ENCODE measurements around the gene OTOGL. TPM values are rescaled to one million over a fixed set of nuclear protein-coding genes. Genes with fewer than 3 reads are reported as not detected.

Gene OTOGL
- total RNA-seq, 1 experiment from 2014 or later = 0.44 TPM

DNA sequence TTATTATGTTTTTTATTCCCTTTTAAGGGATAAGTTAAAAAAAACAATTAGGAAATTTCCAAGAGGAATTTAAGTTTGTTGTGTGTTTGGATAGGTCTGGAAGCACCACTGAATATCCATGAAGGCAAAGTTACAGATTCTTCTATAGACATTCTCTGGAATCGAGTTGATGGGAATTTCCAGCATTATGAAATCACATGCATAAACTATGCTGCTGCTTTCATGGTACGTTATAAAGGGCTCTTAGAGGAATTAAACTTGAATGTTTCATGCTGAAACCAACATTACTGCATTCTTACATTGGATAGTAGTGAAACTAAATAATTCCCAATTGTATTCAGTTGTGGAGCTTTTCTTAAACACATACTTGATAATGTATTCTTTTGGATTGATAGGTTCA is 323.2 kb downstream of the OTOGL start:
- intact Hi-C loops (cut with micrococcal nuclease) = no loop called here
- Histone ChIP-seq H3K9me2 (replicated peaks; ENCODE audit: low read length) (no peaks in the 10 kb centered on the region), H3K79me2 (ENCODE audit: low read length) (no peaks in the 10 kb centered on the region), H3K27ac (ENCODE audit: low read length) (no peak overlapping the region), H3F3A (ENCODE audit: low read length, unreplicated experiment) (no peaks in the 10 kb centered on the region), H3K4me3 (ENCODE audit: low read length) (no peak overlapping the region), H2AFZ (ENCODE audit: low read length) (no peak overlapping the region), H3K4me2 (ENCODE audit: low read length) (no peak overlapping the region), H3K27me3 (ENCODE audit: low read length) (peaks cover 17% of the 10 kb centered on the region), H3K9ac (ENCODE audit: low read length) (no peak overlapping the region), H3K36me3 (ENCODE audit: low read depth, low read length) (no peaks in the 10 kb centered on the region), H3K4me1 (ENCODE audit: insufficient read depth, low read length) (no peaks in the 10 kb centered on the region), H4K20me1 (ENCODE audit: low read length) (no peaks in the 10 kb centered on the region), H3K9me3 (ENCODE audit: low read length) (no peaks in the 10 kb centered on the region)
- TF ChIP-seq, protein P1, sequence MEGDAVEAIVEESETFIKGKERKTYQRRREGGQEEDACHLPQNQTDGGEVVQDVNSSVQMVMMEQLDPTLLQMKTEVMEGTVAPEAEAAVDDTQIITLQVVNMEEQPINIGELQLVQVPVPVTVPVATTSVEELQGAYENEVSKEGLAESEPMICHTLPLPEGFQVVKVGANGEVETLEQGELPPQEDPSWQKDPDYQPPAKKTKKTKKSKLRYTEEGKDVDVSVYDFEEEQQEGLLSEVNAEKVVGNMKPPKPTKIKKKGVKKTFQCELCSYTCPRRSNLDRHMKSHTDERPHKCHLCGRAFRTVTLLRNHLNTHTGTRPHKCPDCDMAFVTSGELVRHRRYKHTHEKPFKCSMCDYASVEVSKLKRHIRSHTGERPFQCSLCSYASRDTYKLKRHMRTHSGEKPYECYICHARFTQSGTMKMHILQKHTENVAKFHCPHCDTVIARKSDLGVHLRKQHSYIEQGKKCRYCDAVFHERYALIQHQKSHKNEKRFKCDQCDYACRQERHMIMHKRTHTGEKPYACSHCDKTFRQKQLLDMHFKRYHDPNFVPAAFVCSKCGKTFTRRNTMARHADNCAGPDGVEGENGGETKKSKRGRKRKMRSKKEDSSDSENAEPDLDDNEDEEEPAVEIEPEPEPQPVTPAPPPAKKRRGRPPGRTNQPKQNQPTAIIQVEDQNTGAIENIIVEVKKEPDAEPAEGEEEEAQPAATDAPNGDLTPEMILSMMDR (conservative IDR thresholded peaks at IDR 0.05; ENCODE audit: low read depth, low read length) = no peak
- TF ChIP-seq EZH2phosphoT487 (IDR thresholded peaks at IDR 0.05; ENCODE audit: borderline replicate concordance, low read length) (no peak), EZH2 (IDR thresholded peaks at IDR 0.05; ENCODE audit: low read length, unreplicated experiment) (no peak)
- ChIA-PET CTCF (no interaction called here), POLR2A (ENCODE audit: unreplicated experiment) (no interaction called here)
- ATAC-seq = no peak
- no peak for DNase-seq
- BruUV-seq (replicated peaks) = no TSS peak

Other genes starting within 250 kb of the OTOGL start
- gene PPP1R12A, start 164.4 kb upstream of the OTOGL start, total RNA-seq (2014; rRNA removed) = 43.2 and 67.5 TPM in 2 replicates

Measured in PC-3 (cell line).